Embryonic facial prominence (tissue), 1 donor: ENCODE measurements around the gene MRPS22.
"Not testable (repeated sequence)": the region's sequence is repeated elsewhere in the genome, so short reads cannot be mapped to it uniquely, and the experiment has no call there.

Experiments
- DNase-seq: peaks from one replicate; pipeline ENCODE4 v3.0.0-alpha.2; 2016; ENCODE audit errors: extremely low spot score

The MRPS22 gene

GRCh38 chr3:139338405-139338804, 5.4 kb upstream of the MRPS22 start:
- DNase-seq, result no peak

DNA sequence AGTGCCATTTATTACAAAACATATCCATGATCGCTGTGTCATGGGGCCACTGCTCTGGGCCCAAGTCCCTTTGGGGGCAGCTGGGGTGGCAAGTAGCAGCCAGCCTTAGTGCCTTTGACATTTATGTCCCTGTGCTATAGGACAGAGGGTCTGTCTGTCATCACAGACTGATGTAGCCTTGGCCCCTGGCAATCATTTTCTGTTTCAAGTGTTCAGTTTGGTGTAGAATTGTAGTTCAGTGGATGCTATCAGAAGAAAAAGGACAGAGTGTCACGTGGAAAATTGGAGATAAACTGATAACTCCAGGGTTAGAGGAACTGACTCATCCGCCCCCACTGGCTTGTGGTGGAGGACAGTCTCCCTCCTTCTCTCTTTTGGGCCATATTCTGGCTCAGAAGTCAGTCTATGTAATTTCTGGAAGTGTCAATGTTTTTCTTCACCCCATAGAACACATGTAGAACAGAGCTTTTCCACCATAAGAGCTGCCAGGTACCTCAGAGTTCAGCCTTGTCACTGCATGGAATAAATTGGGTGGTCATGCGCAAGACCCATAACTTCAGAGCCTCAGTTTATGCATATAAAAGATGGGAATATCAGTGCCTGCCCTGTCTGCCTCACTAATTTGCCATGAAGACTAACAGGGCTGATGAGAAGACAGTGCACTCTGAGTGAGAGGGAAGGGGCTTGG, 4.5 kb upstream of the MRPS22 start:
- no peak for DNase-seq

- DNase-seq, result no peak
These were observed 3.0 kb upstream of the MRPS22 start for GRCh38 chr3:139340784-139341183.

DNA sequence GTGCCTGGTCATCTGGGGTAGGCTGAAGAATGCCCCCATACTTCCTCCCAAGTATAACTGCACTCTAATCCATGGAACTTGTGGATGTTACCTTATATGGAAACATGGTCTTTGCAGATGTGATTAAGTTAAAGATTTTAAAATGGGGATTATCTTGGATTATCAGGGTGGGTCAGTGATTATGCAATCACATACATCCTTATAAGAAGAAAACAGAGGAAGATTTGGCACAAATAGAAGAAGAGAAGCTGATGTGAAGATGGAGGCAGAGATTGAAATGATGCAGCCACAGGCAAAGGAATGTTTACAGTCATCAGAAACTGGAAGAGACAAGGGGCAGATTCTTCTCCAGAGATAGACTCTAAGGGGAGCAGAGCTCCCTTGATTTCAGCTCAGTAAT, 1.8 kb upstream of the MRPS22 start:
- no peak for DNase-seq

DNA sequence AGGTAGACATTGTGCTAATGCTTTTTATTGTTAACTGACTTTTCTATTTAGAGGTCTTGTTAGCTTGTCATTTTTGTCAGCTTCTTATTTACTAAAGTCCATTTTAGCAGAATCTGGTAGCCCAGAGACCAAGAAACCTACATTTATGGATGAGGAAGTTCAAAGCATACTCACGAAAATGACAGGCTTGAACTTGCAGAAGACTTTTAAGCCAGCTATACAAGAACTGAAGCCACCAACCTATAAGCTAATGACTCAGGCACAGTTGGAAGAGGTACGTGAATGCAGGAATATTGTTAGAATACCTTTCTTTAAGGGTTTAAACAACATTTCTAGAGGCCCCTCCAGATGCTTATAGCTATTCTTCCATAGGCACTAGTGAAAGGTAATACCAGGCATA, 3.0 kb downstream of the MRPS22 start:
- DNase-seq, result no peak

DNA sequence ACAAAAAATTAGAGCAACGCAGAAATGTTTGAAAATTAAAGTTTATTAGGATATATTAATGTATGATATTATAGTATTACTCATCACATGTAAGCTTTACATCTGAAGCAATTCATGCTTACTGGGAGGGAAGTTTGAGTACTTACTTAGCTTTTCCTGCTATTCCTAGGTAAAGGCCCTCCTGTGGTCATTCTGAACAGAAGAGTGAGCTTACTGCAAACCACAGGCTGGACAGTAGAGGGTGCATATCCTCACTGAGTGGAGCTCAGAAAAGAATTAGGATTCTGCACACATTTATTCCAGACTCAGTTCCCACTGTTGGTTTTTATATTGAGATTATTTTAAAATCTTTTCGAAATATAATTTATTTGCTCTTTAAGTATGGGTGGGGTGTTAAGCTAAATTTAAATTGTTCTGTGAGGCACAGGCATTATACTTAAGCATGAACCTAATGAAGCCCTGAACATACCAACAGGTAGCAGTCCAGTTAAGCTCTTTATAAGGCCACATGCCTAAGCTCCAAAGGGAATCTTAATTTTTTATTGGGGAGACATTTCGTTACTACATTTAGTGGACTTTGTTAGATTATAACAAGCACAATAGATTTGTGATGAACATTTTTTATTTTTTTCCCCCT, 10.2 kb downstream of the MRPS22 start:
- DNase-seq, result peak; percentile 34

DNA sequence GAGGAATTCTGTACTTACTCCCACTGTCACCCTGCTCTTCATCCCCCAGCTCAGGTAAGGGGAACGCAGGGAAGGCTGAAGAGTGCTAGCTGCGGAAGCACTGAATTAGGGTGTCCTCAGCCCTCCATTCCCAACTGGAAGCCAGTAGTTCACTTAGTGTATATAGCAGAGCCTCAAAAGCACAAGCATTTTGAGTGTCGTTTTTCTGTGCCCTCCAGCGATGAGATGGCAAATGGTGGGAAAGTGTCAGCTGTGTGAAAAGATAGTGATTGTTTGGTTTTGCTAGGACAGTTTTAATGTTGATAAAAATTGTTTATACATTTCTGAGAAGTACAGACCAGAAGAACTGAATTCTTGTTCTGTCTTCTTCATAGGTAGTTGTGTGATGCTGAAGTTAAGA, 10.8 kb downstream of the MRPS22 start:
- DNase-seq, result no peak

- no peak for DNase-seq
These were observed 11.7 kb downstream of the MRPS22 start for GRCh38 chr3:139355476-139355875.

DNA sequence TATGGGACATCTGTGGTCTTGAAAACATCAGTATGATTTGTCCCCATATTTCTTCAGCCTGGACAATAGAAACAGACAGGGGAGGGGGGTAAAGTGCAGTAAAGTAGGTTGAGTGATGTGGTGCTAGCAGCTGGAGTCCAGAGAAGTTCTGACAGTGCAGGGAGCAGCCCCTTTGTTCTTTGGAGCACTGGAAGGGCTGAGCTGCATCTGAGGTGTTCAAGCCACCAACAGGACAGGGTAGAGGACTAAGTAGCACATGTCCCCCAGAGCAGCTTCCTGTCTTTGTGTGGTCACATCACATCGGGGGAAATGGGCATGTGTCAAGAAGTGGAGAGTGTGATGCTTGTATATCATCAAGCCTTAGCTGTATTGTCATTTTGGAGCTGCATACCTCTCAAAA, 12.1 kb downstream of the MRPS22 start:
- DNase-seq, result no peak

DNA sequence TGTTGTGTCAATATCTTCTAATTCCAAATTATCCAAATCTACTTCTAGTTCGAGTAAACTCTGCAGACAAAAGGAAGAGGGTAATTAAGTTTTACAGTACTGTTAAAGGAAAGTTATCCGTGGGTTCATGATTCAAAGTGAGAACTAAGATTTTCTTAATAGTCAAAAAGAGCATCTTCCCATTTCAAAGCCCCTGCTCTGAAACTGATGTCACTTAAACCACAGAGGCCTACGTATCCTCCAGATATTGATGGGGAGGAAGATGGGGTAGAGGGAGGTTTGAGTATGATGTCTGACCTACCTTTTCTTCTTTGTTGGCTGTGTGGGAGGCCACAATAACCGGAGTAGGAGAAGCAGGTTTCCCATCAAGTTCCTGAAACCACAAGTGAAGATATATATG, 14.1 kb downstream of the MRPS22 start:
- no peak for DNase-seq

GRCh38 chr3:139358841-139359562, 15.2 kb downstream of the MRPS22 start:
- no peak for DNase-seq

- DNase-seq, result no peak
These were observed 17.5 kb downstream of the MRPS22 start for GRCh38 chr3:139361276-139361675.

DNA sequence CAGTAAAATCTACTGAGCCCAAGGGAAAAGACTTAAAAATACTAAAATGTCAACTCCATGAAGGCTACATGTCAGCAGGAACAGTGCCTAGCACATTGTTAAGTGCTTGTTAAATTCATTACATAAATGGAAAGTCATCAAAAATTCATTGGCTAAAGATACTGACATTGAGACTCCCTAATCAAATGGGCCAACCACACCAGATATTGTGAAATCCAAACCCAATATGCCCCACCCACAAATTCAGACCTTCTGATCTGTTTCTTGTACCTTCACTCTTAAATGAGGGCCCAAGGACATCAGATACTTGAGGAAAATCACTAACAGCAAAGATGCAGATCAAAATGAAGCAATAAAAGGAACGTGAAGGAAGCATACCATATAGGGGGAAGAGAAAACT, 20.7 kb downstream of the MRPS22 start:
- DNase-seq, result no peak

GRCh38 chr3:139374099-139374498, 30.3 kb downstream of the MRPS22 start:
- DNase-seq, result no peak

DNA sequence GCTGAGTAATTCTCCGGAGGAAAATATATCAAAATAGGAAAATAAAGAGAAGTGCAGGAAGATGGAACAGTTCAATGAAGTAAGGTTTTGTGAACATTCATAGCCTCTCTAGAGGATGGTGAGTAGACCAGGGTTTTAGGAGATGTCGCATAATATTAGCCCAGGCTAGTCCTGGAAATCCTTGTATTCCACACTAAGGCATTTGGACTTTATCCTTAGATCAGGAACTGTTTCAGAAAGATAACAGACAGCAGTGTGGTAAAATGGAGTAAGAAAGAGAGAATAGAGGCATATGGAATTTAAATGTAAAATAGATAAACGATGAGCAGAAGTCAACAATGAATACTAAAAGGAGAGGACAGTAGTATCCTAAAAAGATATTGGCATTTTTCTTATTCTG, 33.6 kb downstream of the MRPS22 start:
- DNase-seq, result no peak

- no peak for DNase-seq
These were observed 34.9 kb downstream of the MRPS22 start for GRCh38 chr3:139378587-139379241.

DNA sequence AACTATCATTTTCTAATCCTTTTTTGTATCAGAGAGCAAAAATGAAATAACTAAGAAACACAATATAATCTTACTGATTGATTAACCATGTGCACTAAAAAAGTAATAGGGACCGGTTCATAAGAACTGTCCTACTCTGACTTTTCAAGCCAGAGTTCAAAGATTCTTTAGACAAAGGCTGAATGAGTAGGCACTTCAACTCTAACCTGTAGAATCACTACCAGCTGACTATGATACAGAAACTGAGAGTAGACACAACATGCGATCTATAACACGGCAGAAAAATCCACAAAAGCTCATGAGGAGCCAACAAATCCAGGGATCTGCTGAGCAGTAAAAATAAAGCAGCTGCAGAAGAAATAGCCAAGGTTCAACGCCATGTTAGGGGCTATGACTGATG, 36.8 kb downstream of the MRPS22 start:
- DNase-seq, result no peak

DNA sequence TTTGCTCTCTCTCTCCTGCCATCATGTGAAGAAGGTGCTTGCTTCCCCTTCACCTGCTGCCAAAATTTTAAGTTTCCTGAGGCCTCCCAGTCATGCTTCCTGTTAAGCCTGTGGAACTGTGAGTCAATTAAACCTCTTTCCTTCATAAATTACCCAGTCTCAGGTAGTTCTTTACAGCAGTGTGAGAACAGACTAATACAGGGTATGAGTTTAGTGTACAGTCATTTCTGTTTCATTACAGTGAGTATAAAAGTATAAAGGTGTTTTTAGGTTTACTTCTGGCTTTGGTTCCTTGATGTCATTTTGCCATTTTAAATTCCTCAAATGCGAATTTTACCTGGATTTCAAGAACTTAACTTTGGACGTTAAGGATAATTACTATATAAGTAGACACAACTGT, 38.5 kb downstream of the MRPS22 start:
- DNase-seq, result not testable (repeated sequence)

- no peak for DNase-seq
These were observed 44.3 kb downstream of the MRPS22 start for GRCh38 chr3:139388077-139388476.

DNA sequence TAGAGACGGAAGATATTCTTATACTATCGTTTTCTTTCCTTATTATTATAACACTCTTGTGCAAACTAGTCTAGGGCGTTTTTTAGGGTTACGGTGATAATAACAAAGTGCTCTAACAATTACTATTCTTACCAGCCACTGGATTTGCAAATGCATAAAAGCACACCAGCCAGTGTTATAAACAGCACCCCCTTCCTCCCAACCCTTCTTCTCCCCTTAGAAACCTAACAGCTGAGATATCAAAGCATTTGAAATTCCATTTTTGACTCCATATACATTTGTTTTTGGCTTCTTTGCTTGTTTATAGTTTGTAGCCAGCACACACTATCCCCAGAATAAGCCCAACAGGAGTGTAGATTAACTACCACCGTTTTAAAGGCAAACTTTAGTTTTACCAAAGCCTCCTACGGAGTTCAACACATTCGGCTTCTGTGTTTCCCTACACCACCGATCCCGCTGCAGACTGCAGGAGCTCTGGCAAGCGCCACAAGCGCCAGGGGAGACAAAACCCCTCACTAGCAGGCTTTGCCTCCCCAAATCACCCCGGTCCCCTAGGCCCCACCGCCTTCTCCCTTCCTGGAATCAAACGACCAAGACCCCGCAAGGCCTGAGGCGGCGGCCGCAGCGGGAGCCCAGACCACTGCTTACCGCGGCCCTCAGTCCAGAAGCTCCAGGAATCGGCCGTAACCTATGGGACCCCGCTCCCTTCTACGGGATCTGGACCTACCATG, 45.2 kb downstream of the MRPS22 start:
- DNase-seq, result no peak

- DNase-seq, result peak; percentile 97
These were observed 45.9 kb downstream of the MRPS22 start, which contains the start of gene COPB2 for GRCh38 chr3:139389552-139390368. Gene COPB2 (minus strand): TSS chr3:139389647. CDS start chr3:139389550, 97 bp downstream.
